Measurements from ENCODE around the gene CFAP74.

- TF ChIP-seq CTCF (IDR thresholded peaks at IDR 0.05) (no peak), POLR2AphosphoS5 (IDR thresholded peaks at IDR 0.05) (no peak)
Observed at GRCh38 chr1:1922956-1923833, 80.4 kb downstream of the CFAP74 start.
